GM15510 (cell line): ENCODE results near the gene RAPGEF1.

Source experiments
- POLR2A ChIP-seq: IDR thresholded peaks from 3 replicates; pipeline ENCODE4 v1.6.1; 2011; ENCODE audit warnings: borderline replicate concordance; ENCODE audit not compliant: insufficient read length; ENCODE audit errors: extremely low read depth

RAPGEF1 gene

GRCh38 chr9:131628459-131629225 is 111.2 kb downstream of the RAPGEF1 start:
- no peak for TF ChIP-seq POLR2A

- TF ChIP-seq POLR2A = no peak
Observed at GRCh38 chr9:131627648-131628458, 112.0 kb downstream of the RAPGEF1 start.

DNA sequence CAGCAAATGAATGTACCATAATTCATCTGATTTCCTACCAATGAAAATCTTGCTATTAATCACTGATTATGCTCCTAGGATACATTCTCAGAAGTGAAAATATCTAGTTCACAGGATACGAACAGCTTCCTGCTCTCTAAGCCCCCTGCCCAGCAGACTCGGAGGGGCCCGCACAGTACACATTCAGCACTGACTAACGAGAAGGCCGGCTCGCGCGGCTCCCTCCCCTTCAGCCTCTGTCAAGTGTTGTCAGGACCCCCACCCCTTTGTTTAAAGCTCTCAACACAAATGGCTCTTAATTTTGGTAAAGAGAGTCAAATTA is 112.6 kb downstream of the RAPGEF1 start:
- no peak for TF ChIP-seq POLR2A

DNA sequence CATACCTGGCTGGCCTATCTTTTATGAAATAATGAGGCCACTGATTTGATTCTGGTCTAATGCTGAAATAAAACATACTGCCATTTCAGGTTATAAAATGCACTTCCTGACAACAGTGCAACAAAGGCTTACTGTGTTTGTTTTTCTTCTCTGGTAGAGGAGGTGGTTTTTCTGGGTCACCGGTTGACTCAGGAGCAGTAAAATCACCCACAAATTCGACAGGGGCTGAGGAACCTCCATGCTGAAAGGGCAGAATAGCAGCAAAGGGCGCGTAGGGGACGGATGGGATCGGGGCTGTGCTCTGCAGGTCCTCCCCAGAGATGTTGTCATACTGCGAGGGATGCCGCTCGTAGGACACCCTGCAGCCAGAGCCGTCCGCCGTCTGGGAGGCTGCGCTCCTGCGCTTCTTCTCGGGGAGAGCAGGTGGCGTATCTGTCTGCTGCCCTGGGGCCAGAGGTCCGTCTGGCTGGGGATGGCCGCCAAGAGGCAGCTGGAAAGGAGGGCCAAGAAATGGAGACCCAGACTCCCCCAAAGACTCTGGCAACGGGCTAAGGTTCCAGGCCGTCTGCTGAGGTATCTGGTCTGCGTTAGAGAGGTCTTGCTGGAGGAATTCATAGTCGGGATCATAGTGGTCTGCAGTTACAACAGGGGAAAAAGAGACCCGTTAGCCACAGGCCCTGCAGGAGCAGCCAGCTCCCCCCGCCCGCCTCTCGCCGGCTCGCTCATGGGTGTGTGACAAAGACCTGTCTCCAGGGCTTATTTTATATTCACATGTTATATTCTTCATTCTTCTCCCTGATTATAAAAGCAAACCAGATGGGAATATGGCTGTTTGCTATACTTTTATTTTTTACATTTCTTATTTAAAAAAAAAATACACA is 113.8 kb downstream of the RAPGEF1 start:
- no peak for TF ChIP-seq POLR2A

- no peak for TF ChIP-seq POLR2A
Observed at GRCh38 chr9:131625508-131625787, 114.4 kb downstream of the RAPGEF1 start.

DNA sequence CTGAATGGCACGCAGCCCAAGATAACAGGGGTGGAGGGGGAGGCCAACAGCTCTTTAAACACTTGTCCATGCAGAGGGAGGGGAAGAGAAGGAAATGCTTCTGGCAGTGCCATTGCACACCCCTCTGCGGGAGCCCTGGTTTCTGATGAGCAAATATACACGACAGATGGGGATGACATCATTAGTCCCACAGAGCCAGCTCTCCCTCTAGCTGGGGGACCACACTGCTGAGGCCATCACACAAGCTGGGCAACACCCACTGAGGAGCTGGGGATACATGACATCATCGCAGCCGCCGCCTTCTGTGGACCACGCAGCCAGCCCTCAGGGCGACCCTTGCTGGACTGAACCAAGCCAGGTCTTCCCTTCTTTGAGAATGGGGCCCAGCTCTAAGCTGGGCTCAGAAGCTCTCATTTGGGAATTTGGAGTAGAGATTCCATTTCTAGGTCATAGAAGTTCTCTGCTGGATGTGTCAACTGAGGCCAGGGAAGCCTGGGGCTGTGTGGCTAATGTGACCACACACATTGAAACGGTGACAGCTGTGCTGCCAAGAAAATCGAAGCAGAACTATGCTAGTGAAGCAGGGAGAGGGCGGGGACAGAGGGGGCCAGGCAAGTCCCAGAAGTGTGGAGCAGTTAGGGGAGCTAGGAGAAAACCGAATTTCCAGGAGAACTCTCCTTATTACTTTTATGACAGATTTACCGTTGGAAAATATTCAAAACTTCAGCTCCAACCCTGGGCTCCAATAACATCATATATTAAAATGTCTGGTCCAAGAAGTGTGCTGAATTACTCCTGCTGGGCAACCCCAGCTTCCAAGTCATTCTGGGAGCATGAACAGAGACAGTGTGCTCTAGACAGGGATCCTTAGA is 115.0 kb downstream of the RAPGEF1 start:
- TF ChIP-seq POLR2A = no peak

- no peak for TF ChIP-seq POLR2A
Observed at GRCh38 chr9:131623655-131624330, 116.1 kb downstream of the RAPGEF1 start.

- no peak for TF ChIP-seq POLR2A
Observed at GRCh38 chr9:131622523-131622922, 117.4 kb downstream of the RAPGEF1 start.

DNA sequence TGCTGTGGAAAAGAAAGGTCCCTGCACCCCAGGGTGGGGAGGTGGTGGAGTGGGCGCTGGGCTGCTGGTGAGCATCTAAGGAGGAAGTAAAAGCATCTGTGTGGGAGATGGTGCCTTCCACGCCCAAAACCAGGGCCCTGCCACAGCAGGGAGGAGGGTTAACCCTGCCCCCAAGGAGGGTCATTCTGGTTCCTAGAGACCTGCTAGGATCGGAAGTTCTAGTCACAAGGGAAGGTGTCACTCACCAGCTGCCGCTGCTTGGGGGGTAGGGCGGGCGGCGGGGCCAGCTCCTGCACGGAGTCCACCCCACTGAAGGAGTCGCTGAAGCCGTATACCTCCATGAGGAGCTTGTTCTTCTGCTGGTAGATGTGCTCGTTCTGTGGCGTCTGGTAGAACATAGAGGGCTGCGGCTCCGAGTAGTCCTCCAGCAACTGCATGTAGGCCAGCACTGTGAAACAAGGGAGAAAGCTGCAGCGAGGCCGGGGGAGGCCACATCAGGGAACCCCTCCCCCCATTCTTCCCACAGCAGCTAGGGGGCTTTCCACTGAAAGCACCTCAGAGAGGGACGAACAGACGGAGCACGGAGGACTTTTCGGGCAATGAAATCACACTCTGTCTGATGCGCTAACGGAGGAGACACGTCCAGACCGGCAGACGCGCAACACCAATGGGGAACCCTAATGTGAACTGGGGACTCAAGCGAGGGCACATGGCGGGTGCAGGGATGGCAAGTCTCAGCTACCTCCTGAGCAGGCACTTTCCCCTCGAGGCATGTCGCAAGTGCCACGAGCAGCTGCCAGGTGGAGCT is 118.1 kb downstream of the RAPGEF1 start:
- no peak for TF ChIP-seq POLR2A

DNA sequence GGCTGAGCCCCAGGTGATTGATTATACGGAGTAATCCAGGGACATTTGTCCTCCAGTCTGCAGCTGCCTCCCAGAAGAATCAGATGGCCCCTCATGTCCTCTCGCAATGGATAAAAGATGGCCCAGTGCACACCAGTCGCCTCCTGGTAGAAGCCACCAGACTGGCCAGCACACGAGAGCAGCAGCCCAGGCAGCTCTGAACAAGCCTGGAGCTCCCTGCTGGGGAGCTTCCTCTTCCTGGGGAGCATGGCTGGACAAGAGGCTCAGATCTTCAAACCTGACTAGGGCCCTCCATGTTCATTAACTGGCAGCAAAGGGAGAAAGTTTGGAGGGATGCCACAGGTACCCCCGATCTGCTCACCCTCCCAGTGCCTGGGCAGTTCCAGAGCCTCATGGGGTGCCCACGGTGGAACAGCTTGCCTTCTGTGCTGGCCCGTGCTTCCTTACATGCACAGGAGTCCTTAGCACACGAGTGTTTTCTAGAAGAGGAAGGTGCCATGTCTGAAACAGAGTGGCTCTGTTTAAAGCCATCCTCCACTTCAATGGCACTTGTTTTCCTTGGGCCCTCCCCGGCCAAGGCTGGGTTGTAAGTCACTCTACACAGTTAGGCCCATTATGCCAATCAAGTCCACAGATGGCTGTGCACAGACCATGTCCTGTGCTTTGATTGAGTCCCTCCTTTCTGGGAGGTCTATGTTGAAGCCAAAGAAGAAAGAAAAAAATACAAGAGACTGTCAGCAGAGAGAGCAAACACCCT is 118.9 kb downstream of the RAPGEF1 start:
- no peak for TF ChIP-seq POLR2A

DNA sequence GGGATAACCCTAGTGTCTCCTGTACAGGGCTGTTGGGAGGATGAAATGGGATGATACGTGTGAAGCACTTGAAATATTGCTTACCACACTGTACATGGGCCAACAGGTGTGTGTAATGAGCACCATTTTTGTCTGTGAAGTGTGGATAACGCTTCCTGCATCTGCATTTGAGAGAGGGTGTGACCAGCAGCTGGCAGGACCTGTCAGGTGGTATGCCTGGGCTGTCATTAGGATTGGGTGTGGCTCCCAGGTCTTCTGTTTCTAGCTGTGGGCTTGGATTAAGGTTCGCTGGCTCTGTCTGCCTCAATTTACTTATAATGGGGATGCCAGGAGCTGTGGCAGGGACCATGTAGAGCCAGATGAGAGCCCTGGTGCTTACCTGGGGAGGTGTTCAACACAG is 120.2 kb downstream of the RAPGEF1 start:
- TF ChIP-seq POLR2A = no peak

- TF ChIP-seq POLR2A = no peak
Observed at GRCh38 chr9:131618785-131619184, 121.1 kb downstream of the RAPGEF1 start.

GRCh38 chr9:131618071-131618479 is 121.8 kb downstream of the RAPGEF1 start:
- TF ChIP-seq POLR2A = no peak

DNA sequence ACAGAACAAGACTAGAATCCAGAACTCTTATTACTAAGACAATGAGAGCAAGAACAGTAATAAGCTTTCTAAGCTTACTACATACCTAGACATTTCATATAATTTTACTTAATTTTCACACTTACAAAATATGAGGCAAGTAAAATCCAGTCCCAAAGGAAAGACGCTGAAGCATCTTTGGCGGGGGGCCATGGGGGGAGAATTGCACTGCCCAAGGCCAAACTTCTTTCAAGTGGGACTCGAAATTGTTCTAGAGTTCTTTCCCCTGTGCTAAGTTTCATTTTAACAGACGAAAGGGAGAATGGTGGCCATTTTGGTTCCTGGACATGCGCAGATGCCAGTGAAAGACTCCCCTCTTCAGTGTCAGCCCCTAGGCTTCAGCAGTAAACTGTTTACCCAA is 122.3 kb downstream of the RAPGEF1 start:
- no peak for TF ChIP-seq POLR2A
